ENCODE measurements around the gene TESMIN. TPM values are rescaled to one million over a fixed set of nuclear protein-coding genes. Genes with fewer than 3 reads are reported as not detected.

TESMIN gene, protein sequence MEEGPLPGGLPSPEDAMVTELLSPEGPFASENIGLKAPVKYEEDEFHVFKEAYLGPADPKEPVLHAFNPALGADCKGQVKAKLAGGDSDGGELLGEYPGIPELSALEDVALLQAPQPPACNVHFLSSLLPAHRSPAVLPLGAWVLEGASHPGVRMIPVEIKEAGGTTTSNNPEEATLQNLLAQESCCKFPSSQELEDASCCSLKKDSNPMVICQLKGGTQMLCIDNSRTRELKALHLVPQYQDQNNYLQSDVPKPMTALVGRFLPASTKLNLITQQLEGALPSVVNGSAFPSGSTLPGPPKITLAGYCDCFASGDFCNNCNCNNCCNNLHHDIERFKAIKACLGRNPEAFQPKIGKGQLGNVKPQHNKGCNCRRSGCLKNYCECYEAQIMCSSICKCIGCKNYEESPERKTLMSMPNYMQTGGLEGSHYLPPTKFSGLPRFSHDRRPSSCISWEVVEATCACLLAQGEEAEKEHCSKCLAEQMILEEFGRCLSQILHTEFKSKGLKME
- 0.46 TPM for total RNA-seq
- long read RNA-seq = 0 reads

DNA sequence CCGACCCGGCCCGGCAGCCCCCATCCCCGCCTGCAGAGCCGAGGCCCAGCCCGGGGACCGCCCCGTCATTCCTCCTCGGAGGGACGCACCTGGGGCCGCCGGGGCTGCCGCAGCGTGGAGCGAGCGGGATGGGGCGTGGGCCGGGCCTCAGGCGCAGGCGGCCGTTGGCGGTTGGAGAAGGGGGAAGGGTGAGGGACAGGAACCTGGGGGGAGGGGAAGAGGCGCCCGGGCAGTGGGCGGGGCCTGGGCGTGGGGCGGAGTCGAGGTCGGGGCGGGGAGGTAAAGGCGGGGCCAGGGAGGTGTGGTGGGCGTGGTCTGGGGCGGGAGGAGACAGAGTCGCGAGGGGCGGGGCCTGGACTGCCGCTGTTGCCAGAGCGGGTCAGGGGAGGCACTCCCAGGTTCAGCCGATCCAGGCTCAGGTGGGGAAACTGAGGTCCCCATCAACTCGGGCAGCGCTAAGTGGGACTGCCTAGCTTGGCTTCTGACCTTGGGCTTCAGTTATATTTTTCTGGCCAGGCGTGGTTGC lies at the start of gene TESMIN:
Gene TESMIN, minus strand, starts transcription at position 190 of the 526 bp plus-strand sequence. CDS start 860 bp downstream, outside the sequence.
- peak; percentile 98 for DNase-seq (ENCODE audit: low spot score)
- intact Hi-C loops (cut with DNase I) = no loop called here

GRCh38 chr11:68798221-68798813 lies 47.0 kb upstream of the TESMIN start:
- DNase-seq (ENCODE audit: low spot score) = peak; percentile 78
- intact Hi-C loops (cut with DNase I) = no loop called here

DNA sequence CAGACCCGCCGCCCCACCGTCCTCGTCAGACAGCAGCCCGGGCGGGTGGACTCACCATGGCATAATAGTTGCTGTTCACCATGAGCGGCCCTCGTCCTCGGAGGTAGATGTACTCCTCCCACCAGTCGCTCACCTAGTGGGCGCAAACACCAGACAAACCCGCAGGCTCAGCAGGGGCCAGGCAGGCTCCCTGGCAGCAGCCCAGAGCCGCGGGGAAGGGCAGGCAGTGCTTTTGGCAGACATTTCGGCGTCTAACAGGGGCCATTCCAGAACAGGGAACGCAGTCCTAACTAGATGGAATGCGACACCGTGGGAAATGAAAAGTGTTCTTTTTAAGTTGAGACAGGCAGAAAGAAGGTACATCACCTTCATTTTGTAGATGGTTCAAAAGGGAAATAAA lies 45.5 kb upstream of the TESMIN start:
- intact Hi-C loops (cut with DNase I) = no loop called here
- DNase-seq (ENCODE audit: low spot score) = no peak

DNA sequence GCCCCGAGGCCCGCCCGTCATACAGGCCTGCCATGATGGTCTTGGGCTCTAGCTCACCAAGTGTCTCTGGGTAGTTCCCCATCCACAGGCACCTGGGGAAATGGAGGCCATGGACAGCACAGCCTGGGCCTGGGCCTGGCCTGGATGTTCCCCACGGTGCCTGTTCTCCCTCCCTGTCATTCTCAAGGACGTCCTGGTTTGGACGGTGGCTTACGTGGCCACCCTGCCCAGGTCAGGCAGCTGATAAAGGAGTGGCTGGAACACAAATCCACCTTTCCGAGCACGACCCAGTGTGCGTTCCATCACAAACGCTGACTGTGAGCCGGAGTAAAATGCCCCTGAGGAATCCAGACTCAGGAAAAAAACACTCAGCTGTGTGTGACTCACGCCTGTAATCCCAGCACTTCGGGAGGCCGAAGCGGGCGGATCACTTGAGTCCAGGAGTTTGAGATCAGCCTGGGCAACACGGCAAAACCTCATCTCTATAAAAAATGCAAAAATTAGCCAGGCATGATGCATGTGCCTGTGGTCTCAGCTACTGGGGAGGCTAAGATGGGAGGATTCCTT lies 41.2 kb upstream of the TESMIN start:
- DNase-seq (ENCODE audit: low spot score) = no peak
- intact Hi-C loops (cut with DNase I) = no loop called here

GRCh38 chr11:68784653-68785052 lies 33.3 kb upstream of the TESMIN start:
- DNase-seq (ENCODE audit: low spot score) = no peak
- intact Hi-C loops (cut with DNase I) = no loop called here

GRCh38 chr11:68783216-68783821 lies 32.0 kb upstream of the TESMIN start:
- DNase-seq (ENCODE audit: low spot score) = no peak
- intact Hi-C loops (cut with DNase I) = no loop called here

DNA sequence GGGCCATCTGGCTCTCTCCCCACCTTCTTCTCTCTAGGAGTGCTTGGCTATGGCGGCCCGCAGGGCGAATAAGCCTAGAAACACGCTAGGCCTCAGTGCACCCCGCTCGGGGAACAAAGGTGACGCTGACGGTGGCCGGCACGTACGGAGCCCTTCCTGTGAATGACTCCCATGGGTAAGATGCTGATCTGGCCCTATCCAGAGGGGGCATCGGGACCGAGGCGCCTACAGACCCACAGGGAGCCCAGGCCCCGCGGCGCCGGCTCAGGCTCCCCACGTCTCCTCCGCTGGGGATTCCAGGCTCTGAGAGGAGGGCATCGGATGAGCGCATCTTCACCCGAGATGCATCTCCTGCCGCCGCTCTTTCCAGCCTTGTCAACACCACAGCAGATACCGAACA lies 31.4 kb upstream of the TESMIN start:
- intact Hi-C loops (cut with DNase I) = no loop called here
- DNase-seq (ENCODE audit: low spot score) = no peak

- intact Hi-C loops (cut with DNase I) = no loop called here
Observed at GRCh38 chr11:68780829-68781228, 29.5 kb upstream of the TESMIN start.

DNA sequence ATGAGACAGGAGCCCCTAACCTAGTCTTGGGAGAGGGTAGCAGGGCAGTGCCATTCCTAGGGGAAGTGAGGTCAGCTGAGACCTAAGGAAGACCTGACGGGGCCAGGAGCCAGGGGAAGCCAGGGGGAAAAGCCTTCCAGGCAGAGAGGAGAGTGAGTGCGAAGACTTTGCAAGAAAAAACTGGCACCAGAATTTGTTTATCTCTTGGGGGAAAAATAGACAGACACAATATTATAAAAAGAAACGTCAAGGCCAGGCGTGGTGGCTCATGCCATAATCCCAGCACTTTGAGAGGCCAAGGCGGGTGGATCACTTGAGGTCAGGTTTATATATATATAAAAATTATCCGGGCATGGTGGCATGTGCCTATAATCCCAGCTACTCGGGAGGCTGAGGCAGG lies 26.9 kb upstream of the TESMIN start:
- intact Hi-C loops (cut with DNase I) = no loop called here
- no peak for DNase-seq (ENCODE audit: low spot score)

More at GRCh38 chr11:68780829-68781228, 29.5 kb upstream of the TESMIN start:
- no peak for DNase-seq (ENCODE audit: low spot score)

DNA sequence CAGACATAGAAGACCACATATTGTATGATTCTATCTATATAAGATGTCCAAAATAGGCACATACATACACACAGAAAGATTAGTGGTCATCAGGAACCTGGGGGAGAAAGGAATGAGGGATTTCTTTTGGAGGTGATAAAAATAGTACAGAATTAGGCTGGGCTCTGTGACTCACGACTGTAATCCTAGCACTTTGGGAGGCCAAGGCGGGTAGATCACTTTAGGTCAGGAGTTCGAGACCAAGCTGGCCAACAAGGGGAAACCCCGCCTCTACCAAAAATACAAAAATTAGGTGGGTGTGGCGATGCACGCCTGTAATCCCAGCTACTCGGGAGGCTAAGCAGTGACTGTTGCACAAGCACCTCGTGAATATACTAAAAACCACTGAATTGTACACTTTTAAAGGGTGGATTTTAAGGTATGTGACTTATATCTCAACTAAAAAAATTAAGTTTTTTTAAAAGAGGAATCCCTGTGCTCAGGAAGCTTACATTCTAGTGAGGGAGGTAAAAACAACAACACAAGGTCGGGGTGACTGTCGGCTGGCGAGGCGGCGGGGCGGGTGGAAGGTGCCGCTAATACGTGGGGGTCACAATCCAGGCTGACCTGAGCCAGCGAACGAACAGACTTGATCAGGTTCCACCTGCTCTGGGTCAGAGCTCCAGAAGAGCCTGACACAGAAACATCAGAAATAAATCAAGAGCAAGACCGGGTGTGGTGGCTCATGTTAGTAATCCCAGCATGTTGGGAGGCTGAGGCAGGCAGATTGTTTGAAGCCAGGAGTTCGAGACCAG lies 25.3 kb upstream of the TESMIN start:
- no peak for DNase-seq (ENCODE audit: low spot score)
- intact Hi-C loops (cut with DNase I) = no loop called here

DNA sequence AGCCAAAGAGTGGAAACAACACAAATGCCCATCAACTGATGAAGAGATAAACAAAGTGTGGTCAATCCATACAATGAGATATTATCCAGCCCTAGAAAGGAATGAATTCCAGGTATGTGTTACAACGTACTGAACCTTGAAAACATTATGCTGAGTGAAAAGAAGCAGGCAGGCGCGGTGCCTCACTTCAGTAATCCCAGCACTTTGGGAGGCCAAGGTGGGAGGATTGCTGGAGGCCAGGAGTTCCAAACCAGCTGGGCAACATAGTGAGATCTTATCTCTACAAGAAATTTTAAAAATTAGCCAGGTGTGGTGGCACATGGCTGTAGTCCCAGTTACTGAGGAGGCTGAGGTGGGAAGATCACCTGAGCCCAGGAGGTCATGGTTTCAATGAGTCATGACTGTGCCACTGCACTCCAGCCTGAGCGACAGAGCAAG lies 24.6 kb upstream of the TESMIN start:
- DNase-seq (ENCODE audit: low spot score) = no peak
- intact Hi-C loops (cut with DNase I) = no loop called here

GRCh38 chr11:68774194-68774585 lies 22.9 kb upstream of the TESMIN start:
- intact Hi-C loops (cut with DNase I) = no loop called here
- DNase-seq (ENCODE audit: low spot score) = no peak

GRCh38 chr11:68773521-68774193 lies 22.3 kb upstream of the TESMIN start:
- DNase-seq (ENCODE audit: low spot score) = no peak
- intact Hi-C loops (cut with DNase I) = no loop called here

DNA sequence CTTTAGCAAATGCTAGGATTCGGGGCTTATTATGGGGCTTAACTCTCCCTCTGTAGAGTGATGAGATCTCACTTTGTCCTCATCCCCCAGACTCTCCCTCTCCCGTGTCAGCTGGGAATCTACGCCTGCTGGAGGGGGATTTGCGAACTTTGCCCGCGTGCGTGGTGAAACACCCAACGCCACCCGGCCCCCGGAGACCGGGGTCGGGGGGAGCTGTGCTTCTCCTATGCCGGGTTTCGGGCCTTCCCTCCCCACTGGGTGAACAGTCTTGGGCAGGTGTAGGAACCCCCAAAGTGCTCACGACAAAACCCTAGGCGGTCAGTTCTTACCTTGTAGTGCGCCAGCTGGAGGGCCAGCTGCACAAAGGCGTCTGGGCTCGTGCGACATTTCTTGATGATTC lies 21.6 kb upstream of the TESMIN start:
- DNase-seq (ENCODE audit: low spot score) = no peak

GRCh38 chr11:68770781-68771180 lies 19.5 kb upstream of the TESMIN start:
- intact Hi-C loops (cut with DNase I) = no loop called here
- no peak for DNase-seq (ENCODE audit: low spot score)

More for the DNA sequence above, 21.6 kb upstream of the TESMIN start:
- intact Hi-C loops (cut with DNase I) = no loop called here

DNA sequence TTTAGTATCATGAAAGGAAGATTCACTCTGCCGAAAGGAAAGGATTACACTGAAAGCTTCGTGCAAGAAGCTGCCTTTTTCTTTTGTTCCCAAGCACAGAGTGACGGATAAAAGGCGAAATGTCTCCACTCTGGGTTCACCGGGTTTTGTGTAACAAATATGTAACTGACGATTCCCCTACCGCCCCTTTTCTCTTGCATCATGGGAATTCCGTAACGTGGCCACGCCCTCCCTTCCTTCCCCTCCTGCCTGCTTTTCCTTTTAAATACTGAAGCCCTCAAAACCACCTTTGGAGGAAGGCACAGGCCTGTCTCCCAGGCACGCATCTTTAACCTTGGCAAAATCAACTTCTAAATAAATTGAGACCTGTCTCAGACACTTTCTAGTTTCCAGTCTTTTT lies 16.4 kb upstream of the TESMIN start:
- DNase-seq (ENCODE audit: low spot score) = no peak

DNA sequence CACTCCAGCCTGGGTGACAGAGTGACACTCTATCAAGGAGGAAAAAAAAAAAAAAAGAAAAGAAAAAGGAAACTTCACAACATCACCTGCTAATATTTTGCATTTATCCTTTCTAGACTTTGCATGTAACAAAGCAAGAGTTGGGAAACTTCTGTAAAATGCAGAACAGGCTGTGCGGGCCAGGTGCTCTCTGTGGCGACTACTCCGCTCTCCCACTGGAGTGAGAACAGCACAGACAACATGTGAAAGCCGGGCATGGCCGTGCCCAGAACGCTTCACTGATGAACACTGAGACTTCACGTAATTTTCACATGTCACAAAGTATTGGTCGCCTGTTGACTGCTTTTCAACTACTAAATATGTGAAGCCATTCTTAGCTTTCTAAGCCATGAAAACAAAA lies 15.5 kb upstream of the TESMIN start:
- intact Hi-C loops (cut with DNase I) = no loop called here
- no peak for DNase-seq (ENCODE audit: low spot score)

More for the DNA sequence above, 16.4 kb upstream of the TESMIN start:
- intact Hi-C loops (cut with DNase I) = no loop called here

GRCh38 chr11:68764746-68765145 lies 13.4 kb upstream of the TESMIN start:
- intact Hi-C loops (cut with DNase I) = no loop called here
- DNase-seq (ENCODE audit: low spot score) = no peak

Data from cardiac septum (tissue), 1 donor.